GM12875 (cell line): ENCODE data around the gene RPL31.

ENCODE experiments used
- H3K4me3 ChIP-seq: one replicate; pipeline ENCODE4 v1.5.1; 2011; ENCODE audit warnings: low read depth, low read length, control low read depth
- TF ChIP-seq, protein P1 (sequence below): IDR thresholded peaks from 2 replicates; pipeline ENCODE4 v1.5.1; 2011; ENCODE audit warnings: low read depth, mild to moderate bottlenecking, control low read depth, inconsistent platforms, low read length, moderate library complexity, borderline replicate concordance; ENCODE audit not compliant: insufficient read depth

The RPL31 gene

DNA sequence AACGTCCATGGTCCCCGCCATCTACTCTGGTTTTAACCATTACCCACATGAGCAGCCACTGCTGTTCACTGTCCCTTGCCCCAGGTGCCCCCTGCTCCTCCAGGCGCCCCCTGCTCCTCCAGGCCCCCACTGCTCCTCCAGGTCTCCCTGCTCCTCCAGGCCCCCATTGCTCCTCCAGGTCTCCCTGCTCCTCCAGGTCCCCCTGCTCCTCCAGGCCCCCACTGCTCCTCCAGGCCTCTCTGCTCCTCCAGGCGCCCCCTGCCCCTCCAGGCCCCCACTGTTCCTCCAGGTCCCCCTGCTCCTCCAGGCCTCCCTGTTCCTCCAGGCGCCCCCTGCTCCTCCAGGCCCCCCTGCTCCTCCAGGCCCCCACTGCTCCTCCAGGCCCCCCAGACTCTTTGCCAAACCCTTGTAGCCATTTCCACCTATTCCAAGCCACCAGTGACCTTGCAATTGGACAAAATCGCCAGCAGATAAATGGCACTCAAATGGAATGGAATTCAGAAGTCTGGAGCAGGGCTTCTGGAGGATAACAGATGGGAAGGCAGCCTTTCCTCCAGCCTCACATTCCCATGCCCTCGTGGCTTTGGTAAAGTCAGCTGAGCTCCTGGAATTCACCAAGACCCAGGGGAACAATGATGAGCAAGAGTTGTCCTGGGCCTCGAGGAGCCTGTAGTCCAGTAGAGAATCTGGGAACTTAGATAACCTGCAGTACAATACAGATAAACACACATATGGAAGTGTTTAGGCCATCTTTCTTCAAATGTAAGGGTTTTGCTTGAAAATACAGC, 13.3 kb upstream of the RPL31 start:
- H3K4me3 ChIP-seq = no peak overlapping the region
- TF ChIP-seq, protein P1, sequence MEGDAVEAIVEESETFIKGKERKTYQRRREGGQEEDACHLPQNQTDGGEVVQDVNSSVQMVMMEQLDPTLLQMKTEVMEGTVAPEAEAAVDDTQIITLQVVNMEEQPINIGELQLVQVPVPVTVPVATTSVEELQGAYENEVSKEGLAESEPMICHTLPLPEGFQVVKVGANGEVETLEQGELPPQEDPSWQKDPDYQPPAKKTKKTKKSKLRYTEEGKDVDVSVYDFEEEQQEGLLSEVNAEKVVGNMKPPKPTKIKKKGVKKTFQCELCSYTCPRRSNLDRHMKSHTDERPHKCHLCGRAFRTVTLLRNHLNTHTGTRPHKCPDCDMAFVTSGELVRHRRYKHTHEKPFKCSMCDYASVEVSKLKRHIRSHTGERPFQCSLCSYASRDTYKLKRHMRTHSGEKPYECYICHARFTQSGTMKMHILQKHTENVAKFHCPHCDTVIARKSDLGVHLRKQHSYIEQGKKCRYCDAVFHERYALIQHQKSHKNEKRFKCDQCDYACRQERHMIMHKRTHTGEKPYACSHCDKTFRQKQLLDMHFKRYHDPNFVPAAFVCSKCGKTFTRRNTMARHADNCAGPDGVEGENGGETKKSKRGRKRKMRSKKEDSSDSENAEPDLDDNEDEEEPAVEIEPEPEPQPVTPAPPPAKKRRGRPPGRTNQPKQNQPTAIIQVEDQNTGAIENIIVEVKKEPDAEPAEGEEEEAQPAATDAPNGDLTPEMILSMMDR = no peak

DNA sequence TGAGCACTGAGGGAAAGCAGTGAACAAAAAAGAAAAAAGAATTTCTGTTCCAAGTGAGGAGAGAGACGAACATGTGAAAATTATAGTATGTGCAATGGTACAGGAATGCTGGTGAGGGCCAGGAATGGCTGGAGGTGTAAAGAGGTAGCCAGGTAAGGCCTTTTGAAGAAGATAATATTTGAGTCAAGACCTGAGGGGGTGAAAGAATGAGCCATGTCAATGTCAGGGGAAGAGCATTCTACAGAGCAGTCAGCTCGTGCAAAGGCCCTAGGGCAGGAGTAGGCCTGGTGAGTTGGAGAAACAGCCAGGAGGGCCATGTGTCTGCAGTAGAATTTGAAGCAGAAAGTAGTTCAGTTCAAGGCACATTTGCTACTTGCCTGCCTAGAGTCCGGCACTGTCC, 12.4 kb upstream of the RPL31 start:
- no peak overlapping the region for H3K4me3 ChIP-seq
- TF ChIP-seq, protein P1 = no peak

DNA sequence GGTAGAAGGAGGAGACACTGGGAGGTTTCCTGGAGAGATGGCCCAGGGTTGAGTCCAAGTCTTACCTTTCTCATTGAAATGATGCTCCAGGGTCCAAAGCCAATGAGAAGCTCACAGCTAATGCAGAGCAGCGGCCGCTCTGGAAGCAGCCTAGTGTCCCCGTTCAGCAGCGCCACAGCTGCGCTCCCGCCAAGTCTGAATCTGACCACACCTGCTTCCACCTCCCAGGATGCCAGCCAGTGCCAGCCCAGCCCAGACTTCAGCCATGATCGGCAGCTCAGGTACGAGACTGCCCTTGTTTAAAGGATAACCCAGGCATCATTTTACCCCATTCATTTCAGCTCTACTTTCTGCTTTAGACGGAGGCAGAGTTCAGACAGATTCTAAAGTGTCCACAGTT, 11.9 kb upstream of the RPL31 start:
- TF ChIP-seq, protein P1 = no peak
- H3K4me3 ChIP-seq = no peak overlapping the region

DNA sequence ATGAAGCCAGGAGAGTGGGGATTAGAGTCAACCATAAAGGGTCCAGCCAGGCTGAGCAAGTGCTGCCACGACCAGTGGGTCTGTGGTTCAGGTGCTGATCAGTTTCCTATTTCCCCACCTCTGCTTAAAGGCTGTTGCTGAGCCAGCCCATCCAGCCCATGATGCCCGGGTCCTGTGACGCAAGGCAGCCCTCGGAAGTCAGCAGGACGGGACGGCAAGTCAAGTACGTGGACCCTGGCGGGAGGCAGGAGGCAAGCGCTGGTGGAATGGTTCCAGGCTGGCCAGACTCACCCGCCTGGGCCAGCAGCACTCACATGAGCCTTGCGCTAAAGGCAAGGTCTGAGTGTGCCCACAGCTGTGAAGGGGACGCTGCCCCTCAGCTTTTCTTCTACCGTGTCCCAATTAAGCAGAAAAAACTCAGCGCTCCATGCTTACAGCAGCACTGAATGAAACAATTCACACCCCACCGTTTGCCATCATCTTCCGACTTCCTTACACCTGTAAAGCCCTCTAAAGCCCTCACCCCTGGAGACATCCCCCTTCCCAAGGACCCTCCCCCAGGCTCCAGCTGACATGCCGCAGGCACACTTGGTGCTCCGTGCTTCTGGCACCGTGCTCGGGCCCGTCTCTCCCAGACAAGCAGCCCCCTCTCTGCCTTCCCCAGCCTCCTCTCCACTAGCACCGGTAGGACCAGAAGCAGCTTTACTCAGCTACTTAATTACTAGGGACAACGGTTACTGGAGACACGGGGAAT, 11.3 kb upstream of the RPL31 start:
- H3K4me3 ChIP-seq = no peak overlapping the region
- TF ChIP-seq, protein P1 = no peak

DNA sequence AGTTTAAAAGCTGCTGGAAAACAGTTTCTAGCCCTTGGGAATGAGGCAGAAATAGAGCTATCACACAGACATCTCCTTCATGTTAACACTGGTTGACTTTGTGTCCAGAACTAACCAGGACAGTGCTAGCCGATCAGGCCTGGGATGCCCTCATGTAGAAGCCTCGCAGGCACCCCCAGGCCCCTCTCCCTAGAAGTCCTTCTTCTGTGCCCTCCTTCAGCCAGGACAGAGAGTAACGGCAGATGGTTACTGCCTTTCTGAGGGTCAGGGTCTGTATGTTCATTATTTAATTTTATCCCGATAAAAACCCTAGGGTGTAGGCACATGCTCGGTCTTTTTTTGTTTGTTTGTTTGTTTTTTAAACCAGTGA, 10.7 kb upstream of the RPL31 start:
- TF ChIP-seq, protein P1 = no peak
- no peak overlapping the region for H3K4me3 ChIP-seq

DNA sequence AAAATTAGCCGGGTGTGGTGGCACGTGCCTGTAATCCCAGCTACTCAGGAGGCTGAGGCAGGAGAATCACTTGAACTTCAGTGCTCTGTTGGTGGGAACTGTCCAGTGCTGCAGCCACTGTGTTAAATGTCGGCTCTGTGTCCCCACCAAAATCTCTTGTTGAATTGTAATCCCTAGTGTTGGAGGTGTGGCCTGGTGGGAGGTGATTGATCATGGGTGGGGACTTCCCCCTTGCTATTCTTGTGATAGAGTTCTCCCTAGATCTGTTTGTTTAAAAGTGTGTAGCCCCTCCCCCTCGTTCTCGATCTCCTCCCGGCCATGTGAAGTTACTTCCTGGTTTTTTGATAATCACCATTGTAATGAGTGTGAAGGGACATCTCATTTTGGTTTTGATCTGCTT, 9.8 kb upstream of the RPL31 start:
- TF ChIP-seq, protein P1 = no peak

DNA sequence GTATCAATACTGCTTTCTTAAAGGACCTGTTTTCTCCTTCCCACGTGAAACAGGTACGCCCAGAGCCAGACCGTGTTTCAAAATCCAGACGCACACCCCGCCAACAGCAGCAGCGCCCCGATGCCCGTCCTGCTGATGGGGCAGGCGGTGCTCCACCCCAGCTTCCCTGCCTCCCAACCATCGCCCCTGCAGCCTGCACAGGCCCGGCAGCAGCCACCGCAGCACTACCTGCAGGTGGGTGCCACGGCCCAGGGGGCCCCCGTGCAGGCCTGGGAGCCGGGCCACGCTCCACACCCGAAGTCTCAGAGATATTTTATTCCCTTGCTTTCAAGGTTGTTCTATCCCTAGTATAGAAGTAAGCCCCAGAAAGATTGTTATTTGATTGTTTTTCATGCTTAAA, 8.8 kb upstream of the RPL31 start:
- TF ChIP-seq, protein P1 = no peak
- H3K4me3 ChIP-seq = no peak overlapping the region

More for the DNA sequence above, 9.8 kb upstream of the RPL31 start:
- no peak overlapping the region for H3K4me3 ChIP-seq
